ENCODE measurements around the gene CPTP.

The CPTP gene

GRCh38 chr1:1370771-1371300, 46.2 kb downstream of the CPTP start:
- FAIRE-seq: no peak

DNA sequence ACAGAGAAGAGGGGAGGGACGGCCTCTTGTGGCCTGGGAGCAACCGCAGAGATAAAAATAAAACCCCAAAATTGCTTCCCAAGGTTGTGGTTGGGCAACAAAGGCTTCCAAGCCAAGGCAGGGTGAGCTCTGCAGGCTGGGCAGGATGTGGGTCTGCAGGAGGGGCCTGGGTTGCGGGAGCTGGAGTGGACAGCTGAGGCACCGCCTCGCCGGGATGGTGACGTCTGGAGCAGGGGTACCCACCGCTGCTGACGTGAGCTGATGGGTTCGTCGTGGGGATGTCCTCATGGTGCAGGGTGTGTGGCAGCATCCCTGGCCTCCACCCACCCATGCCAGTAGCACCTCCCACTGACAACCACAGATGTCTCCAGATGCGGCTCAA, 46.8 kb downstream of the CPTP start:
- no peak for FAIRE-seq

- no peak for FAIRE-seq
Observed at GRCh38 chr1:1371746-1372711, 47.4 kb downstream of the CPTP start.

GRCh38 chr1:1373051-1373814, 48.6 kb downstream of the CPTP start:
- FAIRE-seq: no peak

DNA sequence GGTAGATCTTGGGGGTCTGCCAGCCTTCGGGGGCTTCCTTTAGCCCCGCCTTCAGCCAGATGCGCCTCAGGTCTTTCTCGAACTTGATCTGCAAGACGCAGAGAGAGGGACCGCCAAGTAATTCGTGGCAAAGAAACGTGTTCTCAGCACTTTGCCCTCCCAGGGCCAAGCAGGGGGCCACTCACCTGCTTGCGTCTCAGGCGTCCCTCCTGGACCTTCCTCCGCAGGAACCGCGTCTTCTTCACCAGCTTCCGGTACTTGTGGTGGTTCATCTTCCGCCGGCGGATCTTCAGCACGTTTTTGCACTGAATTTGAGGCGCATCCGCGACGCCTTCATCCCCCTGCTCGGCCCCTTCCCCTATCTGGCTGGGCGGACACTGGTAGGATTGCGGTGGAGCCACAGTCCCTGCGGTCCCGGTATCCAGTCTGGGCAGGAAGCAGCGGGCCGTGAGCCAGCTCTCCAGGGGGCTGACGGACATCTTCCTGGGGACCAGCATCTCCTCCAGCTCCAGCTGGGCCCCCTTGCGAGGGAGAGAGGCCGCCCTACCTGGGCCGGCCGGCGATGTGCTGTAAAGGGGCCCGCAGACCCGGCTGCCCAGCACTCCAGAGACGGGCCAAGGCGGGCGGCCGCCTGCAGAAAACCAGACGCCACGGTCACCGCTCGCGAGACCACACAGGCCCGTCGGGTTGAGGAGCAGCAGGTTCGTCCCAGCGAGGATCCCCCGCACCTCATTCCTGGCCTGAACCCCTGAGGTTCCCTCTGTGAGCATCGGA, 49.4 kb downstream of the CPTP start:
- no peak for FAIRE-seq

- no peak for FAIRE-seq
Observed at GRCh38 chr1:1374589-1374928, 50.0 kb downstream of the CPTP start.

GRCh38 chr1:1374929-1375662, 50.5 kb downstream of the CPTP start, which contains the start of gene AURKAIP1:
Gene AURKAIP1, minus strand, starts transcription at chr1:1375207. Its CDS starts 451 bp downstream, at chr1:1374756.
- peak; percentile 99 for FAIRE-seq

DNA sequence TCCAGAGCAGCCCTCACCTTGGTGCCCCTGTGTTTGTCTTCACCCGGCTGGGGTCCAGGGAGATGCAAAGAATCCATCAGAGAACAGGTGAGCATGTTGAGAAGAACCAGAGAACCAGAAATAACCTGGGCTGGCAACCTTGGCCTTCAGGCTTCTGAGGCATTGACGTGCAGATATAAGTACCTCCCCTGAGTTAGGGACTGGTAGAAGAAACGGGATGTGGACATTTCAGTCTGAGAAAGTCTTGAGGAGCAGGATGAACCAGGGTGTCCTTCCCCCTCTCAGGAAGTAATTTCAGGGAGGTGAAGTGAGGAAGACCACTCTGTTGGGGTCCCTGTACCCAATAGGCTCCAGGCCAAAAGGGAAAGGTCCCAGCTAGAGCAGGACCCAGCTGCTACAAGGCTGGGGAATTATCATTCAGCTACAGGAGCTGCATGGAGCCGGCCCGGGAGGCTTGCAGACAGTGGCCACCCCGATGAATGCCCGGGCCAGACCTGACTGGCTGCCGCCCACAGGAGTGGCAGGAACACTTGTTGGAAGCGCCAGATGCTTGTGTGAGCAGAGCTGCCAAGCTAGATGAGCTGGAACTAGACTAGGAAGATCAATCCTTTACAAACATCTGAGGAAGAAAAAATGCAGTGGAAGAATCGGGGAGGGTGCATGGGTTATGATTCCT, 52.1 kb downstream of the CPTP start:
- no peak for FAIRE-seq

GRCh38 chr1:1377540-1378205, 53.1 kb downstream of the CPTP start:
- no peak for FAIRE-seq

Data from endometrium (tissue), 2 donors.